GM19025 (cell line): ENCODE data around the gene PARP8.
"Not testable (repeated sequence)": the region's sequence is repeated elsewhere in the genome, so short reads cannot be mapped to it uniquely, and the experiment has no call there.

Experiments used
- ATAC-seq: cut with Tn5 transposase; IDR thresholded peaks from one replicate; pipeline ENCODE4 v1.9.1; 2021; ENCODE audit warnings: mild to moderate bottlenecking, low read depth, moderate library complexity; ENCODE audit not compliant: unreplicated experiment

The PARP8 gene

GRCh38 chr5:50675385-50675784, 8.9 kb downstream of the PARP8 start:
- ATAC-seq: no peak

- ATAC-seq: not testable (repeated sequence)
These were observed 13.1 kb downstream of the PARP8 start for GRCh38 chr5:50679554-50679953.

- ATAC-seq: no peak
These were observed 18.3 kb downstream of the PARP8 start for GRCh38 chr5:50684721-50685120.

- ATAC-seq: no peak
These were observed 21.1 kb downstream of the PARP8 start for GRCh38 chr5:50687548-50687947.

- ATAC-seq: no peak
These were observed 25.1 kb downstream of the PARP8 start for GRCh38 chr5:50691399-50692016.

GRCh38 chr5:50694027-50694590, 27.7 kb downstream of the PARP8 start:
- ATAC-seq: no peak

- ATAC-seq: not testable (repeated sequence)
These were observed 28.2 kb downstream of the PARP8 start for GRCh38 chr5:50694626-50695025.

- peak; percentile 63 for ATAC-seq
These were observed 31.3 kb downstream of the PARP8 start for GRCh38 chr5:50697739-50698138.

- no peak for ATAC-seq
These were observed 33.3 kb downstream of the PARP8 start for GRCh38 chr5:50699737-50700136.

- no peak for ATAC-seq
These were observed 34.3 kb downstream of the PARP8 start for GRCh38 chr5:50700706-50701105.

- no peak for ATAC-seq
These were observed 36.4 kb downstream of the PARP8 start for GRCh38 chr5:50702615-50703366.

- ATAC-seq: no peak
These were observed 36.9 kb downstream of the PARP8 start for GRCh38 chr5:50703367-50703666.

GRCh38 chr5:50704730-50705129, 38.3 kb downstream of the PARP8 start:
- ATAC-seq: no peak

- no peak for ATAC-seq
These were observed 43.0 kb downstream of the PARP8 start for GRCh38 chr5:50709471-50709870.

- peak; percentile 3 for ATAC-seq
These were observed 44.4 kb downstream of the PARP8 start for GRCh38 chr5:50710838-50711237.

- peak; percentile 98 for ATAC-seq
These were observed 44.8 kb downstream of the PARP8 start for GRCh38 chr5:50711280-50711679.

- no peak for ATAC-seq
These were observed 46.0 kb downstream of the PARP8 start for GRCh38 chr5:50712479-50712878.

- no peak for ATAC-seq
These were observed 48.6 kb downstream of the PARP8 start for GRCh38 chr5:50715001-50715400.

- ATAC-seq: no peak
These were observed 49.7 kb downstream of the PARP8 start for GRCh38 chr5:50716134-50716533.

- peak; percentile 74 for ATAC-seq
These were observed 51.2 kb downstream of the PARP8 start for GRCh38 chr5:50717651-50718050.

- ATAC-seq: no peak
These were observed 53.7 kb downstream of the PARP8 start for GRCh38 chr5:50720061-50720710.

GRCh38 chr5:50722223-50722622, 55.8 kb downstream of the PARP8 start:
- ATAC-seq: no peak
